AG09309 (cell line): Measurements from ENCODE around the gene PALMD.

Source experiments
- DNase-seq: peaks from one replicate; pipeline ENCODE4 v3.0.0-alpha.2; 2010; ENCODE audit warnings: low read depth
- H3K4me3 ChIP-seq: 2 replicates; pipeline ENCODE4 v1.5.1; 2011; ENCODE audit warnings: mild to moderate bottlenecking, low read depth, low read length, moderate library complexity; ENCODE audit not compliant: control insufficient read depth
- CTCF ChIP-seq: IDR thresholded peaks from 2 replicates; pipeline ENCODE4 v1.5.1; 2011; ENCODE audit warnings: mild to moderate bottlenecking, low read depth, low read length, inconsistent platforms; ENCODE audit not compliant: insufficient read depth, control insufficient read depth; ENCODE audit errors: missing control alignments

PALMD gene

GRCh38 chr1:99731384-99731783 lies 85.5 kb downstream of the PALMD start:
- H3K4me3 ChIP-seq = no peak overlapping the region
- no peak for TF ChIP-seq CTCF
- no peak for DNase-seq

- H3K4me3 ChIP-seq = no peak overlapping the region
- no peak for DNase-seq
- no peak for TF ChIP-seq CTCF
Observed at GRCh38 chr1:99735852-99736251, 89.9 kb downstream of the PALMD start.

GRCh38 chr1:99737016-99737415 lies 91.1 kb downstream of the PALMD start:
- no peak overlapping the region for H3K4me3 ChIP-seq
- peak; percentile 46 for DNase-seq
- peak; percentile 69 for TF ChIP-seq CTCF

GRCh38 chr1:99738858-99739465 lies 93.0 kb downstream of the PALMD start:
- TF ChIP-seq CTCF = no peak
- no peak for DNase-seq
- H3K4me3 ChIP-seq = no peak overlapping the region

GRCh38 chr1:99740141-99740540 lies 94.2 kb downstream of the PALMD start:
- no peak for DNase-seq
- no peak overlapping the region for H3K4me3 ChIP-seq
- TF ChIP-seq CTCF = no peak
